H1 (cell line): ENCODE data around the gene NCAPD2. TPM values are rescaled to one million over a fixed set of nuclear protein-coding genes. Genes with fewer than 3 reads are reported as not detected.

ENCODE experiments used
- CTCF ChIA-PET: fragments of 300-600 bp; sonication (Branson Sonifier 250); formaldehyde crosslinking; loops from one replicate; lab custom pipeline; 2021; ENCODE audit not compliant: partially characterized antibody; lab: Charles Lee
- POLR2A ChIA-PET: fragments of 300-600 bp; sonication (Branson Sonifier 250); formaldehyde crosslinking; loops from one replicate; lab custom pipeline; 2021; ENCODE audit warnings: inconsistent platforms; ENCODE audit not compliant: partially characterized antibody; lab: Charles Lee
- DNase-seq, 2 experiments: peaks; one replicate each; pipeline versions ENCODE4 v3.0.0 to v3.0.0-alpha.2; 2010 to 2022; ENCODE audit warnings: low spot score in 2 of 2, low read depth in 1 of 2, mixed read lengths in 1 of 2
- FAIRE-seq: peaks from 2 replicates; lab custom pipeline; 2011; peaks lifted over from hg19 to GRCh38; lab: Jason Lieb, UNC
- H2AFZ ChIP-seq: 2 replicates; pipeline ENCODE4 v1.8.1; 2012; ENCODE audit warnings: low read length, inconsistent platforms
- H2AK5ac ChIP-seq: 2 replicates; pipeline ENCODE4 v1.6.1; 2013; ENCODE audit warnings: low read depth, low read length
- H2BK120ac ChIP-seq: replicated peaks from 2 replicates; pipeline ENCODE3; 2013; ENCODE audit warnings: low read depth, low read length, inconsistent platforms
- H2BK12ac ChIP-seq: 2 replicates; pipeline ENCODE4 v1.6.1; 2013; ENCODE audit warnings: low read depth, low read length
- H2BK15ac ChIP-seq: 2 replicates; pipeline ENCODE4 v1.6.1; 2013; ENCODE audit warnings: low read length
- H2BK20ac ChIP-seq: 2 replicates; pipeline ENCODE4 v1.6.1; 2013; ENCODE audit warnings: low read length
- H2BK5ac ChIP-seq: 2 replicates; pipeline ENCODE4 v1.6.1; 2013; ENCODE audit warnings: low read depth, low read length
- H3K14ac ChIP-seq: 2 replicates; pipeline ENCODE4 v1.6.1; 2013; ENCODE audit warnings: inconsistent platforms; ENCODE audit not compliant: insufficient read length
- H3K18ac ChIP-seq: 2 replicates; pipeline ENCODE4 v1.6.1; 2013; ENCODE audit warnings: low read length; ENCODE audit errors: extremely low read depth
- H3K23ac ChIP-seq: 2 replicates; pipeline ENCODE4 v1.6.1; 2013; ENCODE audit warnings: inconsistent platforms; ENCODE audit not compliant: insufficient read length
- H3K23me2 ChIP-seq: 2 replicates; pipeline ENCODE4 v1.6.1; 2013; ENCODE audit warnings: low read depth, low read length
- H3K27ac ChIP-seq: 2 replicates; pipeline ENCODE4 v1.6.1; 2011; ENCODE audit warnings: low read depth, low read length, inconsistent platforms
- H3K27me3 ChIP-seq, 4 experiments: replicated peaks in 1 of 4; 1 replicate in 1 of 4; 2 replicates in 3 of 4; pipeline versions ENCODE4 v1.6.1 to v1.8.1; 2011 to 2013; ENCODE audit warnings: low read length in 3 of 4, mild to moderate bottlenecking in 3 of 4, inconsistent platforms in 2 of 4, mixed read lengths in 2 of 4, moderate library complexity in 1 of 4; ENCODE audit not compliant: control insufficient read depth in 3 of 4, insufficient read depth in 3 of 4; ENCODE audit errors: extremely low read depth in 1 of 4
- H3K36me3 ChIP-seq, 4 experiments: 2 replicates each; pipeline versions ENCODE4 v1.6.1 to v1.8.1; 2011 to 2013; ENCODE audit warnings: mild to moderate bottlenecking in 4 of 4, low read length in 3 of 4, moderate library complexity in 2 of 4, control low read depth in 1 of 4, inconsistent platforms in 1 of 4; ENCODE audit not compliant: insufficient read depth in 4 of 4, control insufficient read depth in 2 of 4
- H3K4ac ChIP-seq: replicated peaks from 2 replicates; pipeline ENCODE3; 2013; ENCODE audit warnings: low read length, low read depth, mixed read lengths, inconsistent platforms; ENCODE audit not compliant: insufficient read length
- H3K4me1 ChIP-seq, 4 experiments: replicated peaks in 1 of 4; 1 replicate in 1 of 4; 2 replicates in 3 of 4; pipeline versions ENCODE4 v1.6.1 to v1.8.1; 2011 to 2013; ENCODE audit warnings: low read length in 3 of 4, inconsistent platforms in 2 of 4, mixed read lengths in 1 of 4; ENCODE audit not compliant: insufficient read depth in 4 of 4, control insufficient read depth in 3 of 4
- H3K4me2 ChIP-seq, 2 experiments: 2 replicates each; pipeline versions ENCODE4 v1.6.1 to v1.8.1; 2011 to 2013; ENCODE audit warnings: low read depth in 2 of 2, low read length in 2 of 2, control low read depth in 1 of 2, inconsistent platforms in 1 of 2, mild to moderate bottlenecking in 1 of 2; ENCODE audit not compliant: insufficient read depth in 1 of 2
- H3K4me3 ChIP-seq, 4 experiments: fragments of 200-600, 300-600 bp in 1 of 4; sonication (generic), shearing (Covaris generic), sonication (Bioruptor Twin) in 1 of 4; 2 replicates each; pipeline versions ENCODE4 v1.5.1 to v1.8.1; 2011 to 2016; ENCODE audit warnings: low read length in 4 of 4, low read depth in 3 of 4, control low read depth in 2 of 4, inconsistent platforms in 2 of 4, mild to moderate bottlenecking in 2 of 4, mixed read lengths in 1 of 4, moderate library complexity in 1 of 4; ENCODE audit not compliant: insufficient read depth in 2 of 4; ENCODE audit errors: extremely low read depth in 1 of 4
- H3K56ac ChIP-seq: replicated peaks from 2 replicates; pipeline ENCODE3; 2013; ENCODE audit warnings: low read depth, mild to moderate bottlenecking, mixed read lengths, low read length, inconsistent platforms; ENCODE audit not compliant: insufficient read length
- H3K79me1 ChIP-seq: 2 replicates; pipeline ENCODE4 v1.6.1; 2013; ENCODE audit warnings: low read depth, low read length, control low read depth
- H3K79me2 ChIP-seq, 2 experiments: 2 replicates each; pipeline versions ENCODE4 v1.6.1 to v1.8.1; 2012 to 2013; ENCODE audit warnings: low read length in 2 of 2, mild to moderate bottlenecking in 2 of 2, inconsistent platforms in 1 of 2; ENCODE audit not compliant: insufficient read depth in 2 of 2, control insufficient read depth in 1 of 2
- H3K9ac ChIP-seq, 4 experiments: replicated peaks in 1 of 4; 1 replicate in 1 of 4; 2 replicates in 3 of 4; pipeline versions ENCODE4 v1.6.1 to v1.8.1; 2011 to 2013; ENCODE audit warnings: low read depth in 3 of 4, low read length in 3 of 4, control low read depth in 2 of 4, mild to moderate bottlenecking in 2 of 4, moderate library complexity in 2 of 4, inconsistent platforms in 1 of 4; ENCODE audit errors: extremely low read depth in 1 of 4
- H3K9me3 ChIP-seq, 2 experiments: 2 replicates each; pipeline versions ENCODE4 v1.6.1 to v1.8.1; 2012 to 2013; ENCODE audit warnings: mild to moderate bottlenecking in 2 of 2, moderate library complexity in 2 of 2, control low read depth in 1 of 2, inconsistent platforms in 1 of 2, low read depth in 1 of 2, low read length in 1 of 2, mixed read lengths in 1 of 2; ENCODE audit not compliant: insufficient read depth in 2 of 2
- H4K20me1 ChIP-seq, 2 experiments: replicated peaks in 1 of 2; 2 replicates each; pipeline versions ENCODE3 to v1.8.1; 2011 to 2013; ENCODE audit warnings: inconsistent platforms in 2 of 2, low read length in 2 of 2, mild to moderate bottlenecking in 1 of 2; ENCODE audit not compliant: insufficient read depth in 2 of 2, control insufficient read depth in 1 of 2
- H4K5ac ChIP-seq: 2 replicates; pipeline ENCODE4 v1.6.1; 2013; ENCODE audit warnings: low read length, low read depth, mixed read lengths, inconsistent platforms; ENCODE audit not compliant: insufficient read length
- H4K8ac ChIP-seq: 2 replicates; pipeline ENCODE4 v1.8.0; 2013; ENCODE audit warnings: mild to moderate bottlenecking, moderate library complexity, low read length, inconsistent platforms; ENCODE audit not compliant: insufficient read depth; ENCODE audit errors: extremely low read depth
- H4K91ac ChIP-seq: replicated peaks from 2 replicates; pipeline ENCODE3; 2013; ENCODE audit warnings: low read length, mixed read lengths, inconsistent platforms; ENCODE audit not compliant: insufficient read length
- CHD2 ChIP-seq: IDR thresholded peaks from 2 replicates; pipeline ENCODE4 v1.6.1; 2012; ENCODE audit warnings: low read length, improper control_type of control experiment
- CREB1 ChIP-seq: IDR thresholded peaks from 2 replicates; pipeline ENCODE4 v1.6.1; 2012; ENCODE audit warnings: inconsistent platforms
- PHF8 ChIP-seq: fragments of 200-600 bp; sonication (generic); conservative IDR thresholded peaks from 2 replicates; pipeline ENCODE4 v1.7.1; 2012; ENCODE audit warnings: low read depth, mild to moderate bottlenecking, inconsistent platforms, low read length, moderate library complexity
- WGBS, 2 experiments: shearing (Covaris generic) in 1 of 2; methylation state at CpG; one replicate each; pipeline versions ENCODE4 v1.1.6 to v1.1.7; 2013 to 2015; ENCODE audit warnings: low lambda C conversion rate in 2 of 2, mixed read lengths in 2 of 2, inconsistent platforms in 1 of 2, low coverage in 1 of 2, missing lambda C conversion rate in 1 of 2; ENCODE audit not compliant: insufficient replicate concordance in 2 of 2, insufficient coverage in 1 of 2, insufficient read length in 1 of 2; ENCODE audit errors: extremely low coverage in 1 of 2, missing lambda C conversion rate in 1 of 2; 5-methylcytosine and 5-hydroxymethylcytosine counted together
- polyA plus RNA-seq, 7 experiments: library from polyadenylated mRNA; depleted of rRNA in 3 of 7; stranded (reverse) in 5 of 7; unstranded in 2 of 7; fragments of >200 nt in 5 of 7; fragments of 200-250 nt in 2 of 7; gene quantifications; 1 replicate in 5 of 7; 2 replicates in 1 of 7; 4 replicates in 1 of 7; pipeline versions ENCODE4 v1.2.1 to v1.2.3, GENCODE V29; 2011 to 2013; ENCODE audit warnings: missing spikeins in 2 of 7, mixed read lengths in 2 of 7
- total RNA-seq: library from RNA; stranded (reverse); fragmentation: NEBNext Ultra II Directional; extraction: Animal tissue kit (Norgen Biotek cat#: 25700); gene quantifications from 2 replicates; pipeline ENCODE4 v1.2.1, GENCODE V29; 2021

Gene NCAPD2
- total and polyA plus RNA-seq, 2 of the 8 experiments (the other 6 are each of a cell fraction or from before 2014, with no cell fraction given), result 55.8 to 132 TPM

DNA sequence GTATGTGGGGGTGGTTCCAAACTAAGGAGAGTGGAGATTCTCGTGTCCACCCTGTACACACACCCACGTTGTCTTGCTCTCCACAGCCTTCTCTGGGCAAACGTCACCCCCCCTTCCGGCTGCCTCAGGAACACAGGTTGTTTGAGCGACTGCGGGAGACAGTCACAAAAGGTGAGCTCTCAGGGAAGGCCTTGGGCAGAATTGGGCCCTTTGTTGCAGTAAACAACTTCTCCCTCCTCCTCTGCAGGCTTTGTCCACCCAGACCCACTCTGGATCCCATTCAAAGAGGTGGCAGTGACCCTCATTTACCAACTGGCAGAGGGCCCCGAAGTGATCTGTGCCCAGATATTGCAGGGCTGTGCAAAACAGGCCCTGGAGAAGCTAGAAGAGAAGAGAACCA is 32.3 kb downstream of the NCAPD2 start:
- no peak overlapping the region for H4K91ac ChIP-seq
- H3K4me1 ChIP-seq, result peaks cover 0 to 1% (median 0%) of the 10 kb centered on the region in 4 experiments; a peak in 1 of 7 replicates
- TF ChIP-seq CHD2 (no peak), PHF8 (no peak), CREB1 (no peak)
- H3K4me2 ChIP-seq, result no peak overlapping the region
- H2BK12ac ChIP-seq, result no peak overlapping the region
- ChIA-PET CTCF (interaction anchor here (1.2 to 4.7 kb wide), 2 partner anchors 14 to 21 kb away, joined by 3 to 38 read pairs; no protein-coding TSS in a partner anchor), POLR2A (interaction anchor here (0.9 to 14.8 kb wide), 4 partner anchors 9 to 18 kb away, joined by 3 to 188 read pairs (median 7); partner anchors contain the start of gene GAPDH)
- no peak overlapping the region for H2BK120ac ChIP-seq
- peaks cover 5 to 9% of the 10 kb centered on the region in 2 experiments for H4K20me1 ChIP-seq
- H3K14ac ChIP-seq, result no peak overlapping the region
- no peak overlapping the region for H3K27ac ChIP-seq
- WGBS, 2 experiments, result 92% methylated on average over 7 of the region's 7 CpGs; no CpG with 5 or more reads in 1 of the 2 experiments
- H3K4ac ChIP-seq, result no peak overlapping the region
- peaks cover 72 to 100% (median 94%) of the 10 kb centered on the region in 4 experiments for H3K36me3 ChIP-seq
- no peaks in the 10 kb centered on the region for H3K9me3 ChIP-seq
- no peak overlapping the region for H3K18ac ChIP-seq
- no peaks in the 10 kb centered on the region for H3K79me1 ChIP-seq
- no peak overlapping the region for H3K4me3 ChIP-seq
- H3K79me2 ChIP-seq, result no peaks in the 10 kb centered on the region
- no peak overlapping the region for H2BK20ac ChIP-seq
- no peak overlapping the region for H4K8ac ChIP-seq
- no peak overlapping the region for H2BK15ac ChIP-seq
- DNase-seq (no peak), FAIRE-seq (no peak)
- no peak overlapping the region for H3K9ac ChIP-seq
- H2AFZ ChIP-seq, result no peak overlapping the region
- H3K56ac ChIP-seq, result no peak overlapping the region
- H4K5ac ChIP-seq, result no peak overlapping the region
- no peaks in the 10 kb centered on the region; the same call in 1 of the 2 replicates for H3K23me2 ChIP-seq
- no peak overlapping the region for H2BK5ac ChIP-seq
- no peak overlapping the region for H2AK5ac ChIP-seq
- H3K27me3 ChIP-seq, result no peaks in the 10 kb centered on the region
- H3K23ac ChIP-seq, result no peak overlapping the region
